Epithelial cell of proximal tubule (primary cell): ENCODE measurements around the gene MED12L. TPM values are rescaled to one million over a fixed set of nuclear protein-coding genes. Genes with fewer than 3 reads are reported as not detected.
"Not testable (repeated sequence)": the region's sequence is repeated elsewhere in the genome, so short reads cannot be mapped to it uniquely, and the experiment has no call there.

Experiments
- DNase-seq: peaks from one replicate; pipeline ENCODE4 v3.0.0-alpha.2; 2011; ENCODE audit warnings: low read depth
- H3K4me3 ChIP-seq: 2 replicates; pipeline ENCODE4 v1.5.1; 2011; ENCODE audit warnings: low read depth, mild to moderate bottlenecking, low read length
- total RNA-seq: library from RNA; depleted of rRNA; stranded (reverse); fragments of >200 nt; gene quantifications from 2 replicates; pipeline ENCODE4 v1.2.3, GENCODE V29; 2015
- TF ChIP-seq, protein P1 (sequence below): conservative IDR thresholded peaks from 2 replicates; pipeline ENCODE4 v1.5.1; 2012; ENCODE audit warnings: low read depth, mild to moderate bottlenecking, low read length

The MED12L gene
- total RNA-seq, 1 donor from 2014 or later = 0.12 TPM

DNA sequence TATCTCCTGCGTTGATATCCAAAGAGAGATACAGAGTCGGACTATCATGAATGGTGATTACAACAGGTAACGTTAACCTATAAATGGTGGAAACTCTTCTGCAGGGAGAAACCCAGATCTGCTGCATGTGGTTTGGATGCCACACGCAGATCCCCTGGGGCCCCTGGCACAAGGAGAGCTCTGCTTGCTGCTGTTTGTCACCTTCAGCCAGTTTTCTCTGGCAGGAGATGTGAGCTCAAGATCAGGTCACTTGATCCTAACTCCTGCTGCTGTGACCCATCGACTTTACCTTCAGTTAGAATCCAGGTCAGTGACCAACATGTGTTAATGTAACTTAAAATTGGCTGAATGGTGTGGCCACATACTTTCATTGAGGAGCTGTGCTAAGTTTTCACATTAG lies 141.4 kb downstream of the MED12L start:
- TF ChIP-seq, protein P1, sequence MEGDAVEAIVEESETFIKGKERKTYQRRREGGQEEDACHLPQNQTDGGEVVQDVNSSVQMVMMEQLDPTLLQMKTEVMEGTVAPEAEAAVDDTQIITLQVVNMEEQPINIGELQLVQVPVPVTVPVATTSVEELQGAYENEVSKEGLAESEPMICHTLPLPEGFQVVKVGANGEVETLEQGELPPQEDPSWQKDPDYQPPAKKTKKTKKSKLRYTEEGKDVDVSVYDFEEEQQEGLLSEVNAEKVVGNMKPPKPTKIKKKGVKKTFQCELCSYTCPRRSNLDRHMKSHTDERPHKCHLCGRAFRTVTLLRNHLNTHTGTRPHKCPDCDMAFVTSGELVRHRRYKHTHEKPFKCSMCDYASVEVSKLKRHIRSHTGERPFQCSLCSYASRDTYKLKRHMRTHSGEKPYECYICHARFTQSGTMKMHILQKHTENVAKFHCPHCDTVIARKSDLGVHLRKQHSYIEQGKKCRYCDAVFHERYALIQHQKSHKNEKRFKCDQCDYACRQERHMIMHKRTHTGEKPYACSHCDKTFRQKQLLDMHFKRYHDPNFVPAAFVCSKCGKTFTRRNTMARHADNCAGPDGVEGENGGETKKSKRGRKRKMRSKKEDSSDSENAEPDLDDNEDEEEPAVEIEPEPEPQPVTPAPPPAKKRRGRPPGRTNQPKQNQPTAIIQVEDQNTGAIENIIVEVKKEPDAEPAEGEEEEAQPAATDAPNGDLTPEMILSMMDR = no peak
- no peak for DNase-seq
- no peak overlapping the region for H3K4me3 ChIP-seq

DNA sequence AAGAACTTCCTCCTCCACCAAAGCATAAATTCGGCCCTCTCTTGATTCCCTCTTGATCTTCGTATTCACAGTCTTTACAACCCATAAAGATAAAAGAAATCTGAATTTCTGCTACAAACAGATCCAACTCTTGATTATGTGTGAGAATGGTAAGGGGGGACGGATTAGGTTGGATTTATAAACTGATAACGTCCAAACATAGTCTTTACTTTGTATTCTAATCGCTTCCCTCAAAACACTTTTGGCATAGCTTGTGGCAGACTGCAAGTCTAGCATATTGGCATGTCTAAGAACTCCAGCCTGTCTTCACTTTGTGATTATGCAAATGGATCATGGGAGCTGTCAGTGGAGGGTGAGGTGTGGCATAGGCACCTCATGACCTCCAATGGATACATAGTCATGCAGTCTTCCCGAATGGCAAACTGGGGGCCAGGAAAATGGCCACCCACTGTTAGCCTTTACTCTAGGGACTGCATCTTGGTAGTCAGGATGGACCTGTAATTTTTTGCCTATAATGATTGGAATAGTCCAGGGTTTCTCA lies 141.9 kb downstream of the MED12L start:
- TF ChIP-seq, protein P1 = no peak
- no peak overlapping the region for H3K4me3 ChIP-seq
- no peak for DNase-seq

- peak; percentile 38 for DNase-seq
- no peak overlapping the region for H3K4me3 ChIP-seq
- TF ChIP-seq, protein P1 = peak; percentile 98
These were observed 142.6 kb downstream of the MED12L start for GRCh38 chr3:151227807-151228665.

DNA sequence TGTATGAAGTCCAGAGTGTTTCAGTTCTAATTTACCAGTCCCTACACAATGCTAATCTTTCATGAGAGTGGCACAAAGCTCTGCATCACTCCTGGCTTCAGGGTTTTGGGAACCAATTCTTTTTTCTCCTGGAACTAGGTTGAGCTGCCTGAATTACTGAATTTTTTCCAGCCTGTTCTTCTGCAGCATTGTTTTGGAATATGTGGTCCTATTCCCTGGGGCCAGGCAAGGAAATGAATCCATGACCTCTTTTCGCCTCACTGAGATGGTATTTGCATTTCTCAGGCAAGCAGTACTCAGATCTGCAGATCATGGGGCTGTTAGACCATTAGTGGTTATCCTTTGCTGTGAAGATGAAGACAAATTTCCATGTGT lies 143.2 kb downstream of the MED12L start:
- DNase-seq = no peak
- TF ChIP-seq, protein P1 = no peak
- no peak overlapping the region for H3K4me3 ChIP-seq

- DNase-seq = no peak
- TF ChIP-seq, protein P1 = no peak
- H3K4me3 ChIP-seq = no peak overlapping the region
These were observed 145.2 kb downstream of the MED12L start for GRCh38 chr3:151230646-151231045.

- not testable (repeated sequence) for H3K4me3 ChIP-seq, DNase-seq
These were observed 146.9 kb downstream of the MED12L start for GRCh38 chr3:151232403-151232802.

- H3K4me3 ChIP-seq = no peak overlapping the region
- TF ChIP-seq, protein P1 = no peak
These were observed 147.5 kb downstream of the MED12L start for GRCh38 chr3:151232991-151233390.

More at GRCh38 chr3:151232991-151233390, 147.5 kb downstream of the MED12L start:
- no peak for DNase-seq
